ENCODE data around the gene CDK17.

The CDK17 gene

GRCh38 chr12:96260231-96260630, 140.0 kb downstream of the CDK17 start:
- no peak for DNase-seq

GRCh38 chr12:96258104-96258961, 141.9 kb downstream of the CDK17 start:
- DNase-seq, result peak; percentile 67

- no peak for DNase-seq
Measured at GRCh38 chr12:96257550-96258103, 142.6 kb downstream of the CDK17 start.

GRCh38 chr12:96256672-96257361, 143.4 kb downstream of the CDK17 start:
- DNase-seq, result no peak

GRCh38 chr12:96255077-96255476, 145.2 kb downstream of the CDK17 start:
- DNase-seq, result no peak

- peak; percentile 35 for DNase-seq
Measured at GRCh38 chr12:96250119-96250685, 150.0 kb downstream of the CDK17 start.

GRCh38 chr12:96249196-96250118, 150.8 kb downstream of the CDK17 start:
- no peak for DNase-seq

GRCh38 chr12:96248136-96248931, 151.9 kb downstream of the CDK17 start:
- DNase-seq, result peak; percentile 45

- peak; percentile 9 for DNase-seq
Measured at GRCh38 chr12:96247563-96247962, 152.7 kb downstream of the CDK17 start.

- DNase-seq, result peak; percentile 29
Measured at GRCh38 chr12:96246926-96247505, 153.2 kb downstream of the CDK17 start.

- DNase-seq, result no peak
Measured at GRCh38 chr12:96244826-96245225, 155.4 kb downstream of the CDK17 start.

- DNase-seq, result peak; percentile 41
Measured at GRCh38 chr12:96242597-96242996, 157.6 kb downstream of the CDK17 start.

- DNase-seq, result peak; percentile 57
Measured at GRCh38 chr12:96241846-96242256, 158.4 kb downstream of the CDK17 start.

- no peak for DNase-seq
Measured at GRCh38 chr12:96241431-96241830, 158.8 kb downstream of the CDK17 start.

- no peak for DNase-seq
Measured at GRCh38 chr12:96240656-96241055, 159.6 kb downstream of the CDK17 start.

GRCh38 chr12:96239711-96240635, 160.3 kb downstream of the CDK17 start:
- DNase-seq, result peak; percentile 77

GRCh38 chr12:96238336-96239047, 161.7 kb downstream of the CDK17 start:
- peak; percentile 49 for DNase-seq

- peak; percentile 71 for DNase-seq
Measured at GRCh38 chr12:96237465-96238077, 162.7 kb downstream of the CDK17 start.

- no peak for DNase-seq
Measured at GRCh38 chr12:96237035-96237434, 163.2 kb downstream of the CDK17 start.
